Gastrocnemius medialis (tissue), 4 donors: ENCODE data around the gene CCNT1.

ENCODE experiments used
- POLR2A ChIP-seq, 2 donors: fragments of 450-650 bp; IDR thresholded peaks; one replicate each; pipeline ENCODE4 v1.6.1; 2017; ENCODE audit warnings: antibody characterized with exemption in 2 of 2, mild to moderate bottlenecking in 2 of 2, moderate library complexity in 2 of 2
- TF ChIP-seq, protein P1 (sequence below), 5 experiments: fragments of 450-650 bp in 3 of 5; fragments of 200-600 bp in 2 of 5; sonication (generic) in 2 of 5; IDR thresholded peaks in 4 of 5; conservative IDR thresholded peaks in 1 of 5; 1 replicate in 4 of 5; 2 replicates in 1 of 5; pipeline ENCODE4 v1.5.1; 2016 to 2019; ENCODE audit warnings: antibody characterized with exemption in 5 of 5, mild to moderate bottlenecking in 3 of 5, moderate library complexity in 3 of 5

DNA sequence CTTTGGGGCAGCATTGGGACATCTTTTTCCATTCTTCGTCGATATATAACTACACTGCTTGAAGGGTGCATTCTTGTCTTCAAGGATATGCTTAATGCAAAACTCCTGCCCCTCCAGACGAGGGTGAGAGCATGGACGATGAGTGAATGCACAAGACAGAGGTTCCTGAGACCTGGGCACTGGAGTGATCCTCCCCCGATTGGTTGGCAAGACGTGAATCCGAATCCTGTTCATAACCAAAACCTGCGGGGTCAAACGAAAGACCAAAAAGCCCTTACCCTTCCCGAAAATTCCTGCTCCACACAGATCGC lies 35.2 kb downstream of the CCNT1 start:
- TF ChIP-seq POLR2A (IDR thresholded peaks at IDR 0.05): no peak
- TF ChIP-seq, protein P1, sequence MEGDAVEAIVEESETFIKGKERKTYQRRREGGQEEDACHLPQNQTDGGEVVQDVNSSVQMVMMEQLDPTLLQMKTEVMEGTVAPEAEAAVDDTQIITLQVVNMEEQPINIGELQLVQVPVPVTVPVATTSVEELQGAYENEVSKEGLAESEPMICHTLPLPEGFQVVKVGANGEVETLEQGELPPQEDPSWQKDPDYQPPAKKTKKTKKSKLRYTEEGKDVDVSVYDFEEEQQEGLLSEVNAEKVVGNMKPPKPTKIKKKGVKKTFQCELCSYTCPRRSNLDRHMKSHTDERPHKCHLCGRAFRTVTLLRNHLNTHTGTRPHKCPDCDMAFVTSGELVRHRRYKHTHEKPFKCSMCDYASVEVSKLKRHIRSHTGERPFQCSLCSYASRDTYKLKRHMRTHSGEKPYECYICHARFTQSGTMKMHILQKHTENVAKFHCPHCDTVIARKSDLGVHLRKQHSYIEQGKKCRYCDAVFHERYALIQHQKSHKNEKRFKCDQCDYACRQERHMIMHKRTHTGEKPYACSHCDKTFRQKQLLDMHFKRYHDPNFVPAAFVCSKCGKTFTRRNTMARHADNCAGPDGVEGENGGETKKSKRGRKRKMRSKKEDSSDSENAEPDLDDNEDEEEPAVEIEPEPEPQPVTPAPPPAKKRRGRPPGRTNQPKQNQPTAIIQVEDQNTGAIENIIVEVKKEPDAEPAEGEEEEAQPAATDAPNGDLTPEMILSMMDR (IDR thresholded peaks at IDR 0.05 in 4 of 5, conservative IDR thresholded peaks at IDR 0.05 in 1 of 5): no peak
